ENCODE measurements around the gene TFF1. TPM values are rescaled to one million over a fixed set of nuclear protein-coding genes. Genes with fewer than 3 reads are reported as not detected.

TFF1 gene
- total RNA-seq, 1 experiment from 2014 or later: not detected

GRCh38 chr21:42336054-42336453, 30.3 kb downstream of the TFF1 start:
- in situ Hi-C loops (cut with HindIII; ENCODE audit: low sequenced_read_pairs): no loop called here
- DNase-seq (ENCODE audit: low spot score): no peak

DNA sequence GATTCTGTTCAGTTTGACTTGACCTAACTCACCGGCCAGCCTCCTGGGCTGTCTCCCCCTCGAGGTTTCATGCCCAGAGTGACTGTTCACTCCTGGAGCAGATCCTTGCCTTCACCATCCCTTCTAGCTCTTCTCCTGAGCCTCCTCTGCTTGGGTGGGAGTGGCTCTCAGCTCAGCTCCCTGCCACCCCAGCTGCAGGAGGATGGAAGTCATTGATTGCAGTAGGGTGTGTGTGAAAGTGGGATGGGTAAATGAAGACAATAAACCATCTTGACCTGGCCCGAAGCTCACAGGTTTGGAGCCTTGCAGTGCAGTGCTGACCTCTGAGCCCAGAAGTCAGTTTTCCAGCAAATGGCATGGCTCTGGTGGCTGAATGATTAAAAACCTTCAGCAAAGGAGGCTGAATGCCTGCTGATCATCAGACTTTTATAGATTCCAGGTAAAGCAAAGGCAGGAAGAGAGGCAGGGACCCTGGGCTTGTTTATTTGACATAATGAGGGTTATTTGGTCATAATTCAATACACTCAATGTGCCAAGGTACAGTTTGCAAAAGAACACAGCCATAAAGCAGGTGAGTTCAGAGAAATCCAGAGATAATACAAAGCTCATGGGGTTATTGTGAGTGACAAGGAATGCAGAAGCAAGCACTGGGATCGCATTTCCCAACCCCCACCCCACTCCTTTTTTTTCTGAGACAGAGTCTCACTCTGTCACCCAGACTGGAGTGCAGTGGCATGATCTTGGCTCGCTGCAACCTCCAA, 33.6 kb downstream of the TFF1 start:
- DNase-seq (ENCODE audit: low spot score): no peak
- in situ Hi-C loops (cut with HindIII; ENCODE audit: low sequenced_read_pairs): no loop called here

DNA sequence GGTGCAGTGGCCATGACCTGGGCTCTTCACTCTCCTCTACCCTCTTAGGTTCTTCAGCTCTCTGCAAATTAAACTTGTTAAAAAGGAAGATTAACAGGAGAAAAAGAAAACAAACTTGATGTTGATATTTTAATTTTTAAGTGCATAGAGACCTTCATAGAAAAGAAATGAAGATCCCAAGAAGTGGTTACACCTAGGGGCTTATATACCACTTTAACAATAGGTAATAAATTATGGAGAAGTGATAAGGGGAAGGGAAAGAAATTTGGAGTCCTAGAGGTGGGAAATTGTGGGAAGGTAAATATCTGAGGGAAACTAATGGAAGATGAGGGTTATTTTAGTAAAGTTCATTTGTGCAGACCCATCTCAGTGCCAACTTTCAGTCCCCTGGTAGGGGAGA, 34.7 kb downstream of the TFF1 start:
- in situ Hi-C loops (cut with HindIII; ENCODE audit: low sequenced_read_pairs): no loop called here
- no peak for DNase-seq (ENCODE audit: low spot score)

GRCh38 chr21:42330380-42331371, 35.7 kb downstream of the TFF1 start:
- no peak for DNase-seq (ENCODE audit: low spot score)
- in situ Hi-C loops (cut with HindIII; ENCODE audit: low sequenced_read_pairs): no loop called here

DNA sequence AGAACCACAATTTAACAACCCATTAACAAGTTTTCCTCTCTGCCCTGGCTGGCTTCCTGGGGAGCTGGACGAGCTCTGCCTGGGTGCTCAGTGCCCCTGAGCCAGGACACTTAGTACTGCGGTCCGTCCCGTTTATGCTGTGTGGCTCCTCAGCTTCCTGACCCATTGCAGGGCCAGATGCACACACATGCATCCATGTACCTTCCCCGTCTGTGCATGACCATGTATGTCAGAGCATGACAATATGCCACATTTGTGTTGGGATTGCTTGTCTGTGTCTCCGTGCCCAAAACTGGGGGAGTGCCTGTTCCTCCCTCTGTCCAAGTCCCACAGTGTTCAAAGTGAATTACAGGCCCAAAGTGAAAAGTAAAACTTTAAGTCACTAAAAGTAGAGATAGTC, 41.4 kb downstream of the TFF1 start:
- no peak for DNase-seq (ENCODE audit: low spot score)
- in situ Hi-C loops (cut with HindIII; ENCODE audit: low sequenced_read_pairs): no loop called here

- no peak for DNase-seq (ENCODE audit: low spot score)
Measured at GRCh38 chr21:42321845-42322244, 44.5 kb downstream of the TFF1 start.

GRCh38 chr21:42321231-42321630, 45.1 kb downstream of the TFF1 start:
- in situ Hi-C loops (cut with HindIII; ENCODE audit: low sequenced_read_pairs): no loop called here

More at GRCh38 chr21:42321845-42322244, 44.5 kb downstream of the TFF1 start:
- in situ Hi-C loops (cut with HindIII; ENCODE audit: low sequenced_read_pairs): no loop called here

DNA sequence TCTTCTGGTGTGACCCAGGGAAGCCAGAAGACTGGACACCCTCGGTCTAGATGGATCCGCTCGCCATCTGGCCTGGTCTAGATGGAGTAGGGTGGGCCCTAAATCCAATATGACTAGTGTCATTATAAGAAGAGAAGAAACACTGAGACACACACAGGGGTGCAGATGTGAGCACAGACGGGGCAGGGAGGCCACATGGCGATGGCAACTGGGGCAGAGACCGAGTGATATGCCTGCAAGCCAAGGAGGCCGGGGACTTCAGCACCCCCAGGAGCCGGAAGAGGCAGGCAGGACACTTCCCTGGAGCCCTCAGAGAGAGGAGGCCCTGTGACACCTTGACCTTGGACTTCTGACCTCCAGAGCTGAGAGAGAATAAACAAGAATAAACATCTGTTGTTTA, 45.5 kb downstream of the TFF1 start:
- no peak for DNase-seq (ENCODE audit: low spot score)
- in situ Hi-C loops (cut with HindIII; ENCODE audit: low sequenced_read_pairs): no loop called here

More at GRCh38 chr21:42321231-42321630, 45.1 kb downstream of the TFF1 start:
- no peak for DNase-seq (ENCODE audit: low spot score)

GRCh38 chr21:42319851-42320572, 46.3 kb downstream of the TFF1 start:
- DNase-seq (ENCODE audit: low spot score): no peak
- in situ Hi-C loops (cut with HindIII; ENCODE audit: low sequenced_read_pairs): no loop called here

GRCh38 chr21:42319376-42319775, 47.0 kb downstream of the TFF1 start:
- DNase-seq (ENCODE audit: low spot score): no peak
- in situ Hi-C loops (cut with HindIII; ENCODE audit: low sequenced_read_pairs): no loop called here

GRCh38 chr21:42317826-42318746, 48.2 kb downstream of the TFF1 start:
- in situ Hi-C loops (cut with HindIII; ENCODE audit: low sequenced_read_pairs): no loop called here
- DNase-seq (ENCODE audit: low spot score): no peak

DNA sequence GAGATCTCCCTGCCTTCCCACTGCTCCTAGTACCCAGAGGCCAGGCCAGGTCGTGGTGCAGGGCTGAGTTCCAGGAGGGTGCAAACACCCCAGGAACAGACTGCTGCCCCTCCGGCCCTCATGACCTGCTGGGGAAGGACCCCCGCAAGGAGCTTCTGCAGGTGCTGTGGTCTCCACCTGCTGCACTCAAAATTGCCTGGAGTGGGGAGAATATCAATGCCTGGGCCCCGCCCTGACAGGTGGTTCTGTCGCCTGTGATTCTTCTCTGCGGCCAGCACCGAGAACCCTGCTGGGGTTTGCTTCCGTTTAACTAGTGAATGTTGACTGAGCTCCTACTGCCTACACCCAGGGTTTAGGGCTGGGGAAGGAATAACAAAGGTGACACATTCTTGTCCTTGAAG, 49.0 kb downstream of the TFF1 start:
- in situ Hi-C loops (cut with HindIII; ENCODE audit: low sequenced_read_pairs): no loop called here

GRCh38 chr21:42316891-42317290, 49.4 kb downstream of the TFF1 start:
- DNase-seq (ENCODE audit: low spot score): no peak
- in situ Hi-C loops (cut with HindIII; ENCODE audit: low sequenced_read_pairs): no loop called here

More for the DNA sequence above, 49.0 kb downstream of the TFF1 start:
- DNase-seq (ENCODE audit: low spot score): no peak

DNA sequence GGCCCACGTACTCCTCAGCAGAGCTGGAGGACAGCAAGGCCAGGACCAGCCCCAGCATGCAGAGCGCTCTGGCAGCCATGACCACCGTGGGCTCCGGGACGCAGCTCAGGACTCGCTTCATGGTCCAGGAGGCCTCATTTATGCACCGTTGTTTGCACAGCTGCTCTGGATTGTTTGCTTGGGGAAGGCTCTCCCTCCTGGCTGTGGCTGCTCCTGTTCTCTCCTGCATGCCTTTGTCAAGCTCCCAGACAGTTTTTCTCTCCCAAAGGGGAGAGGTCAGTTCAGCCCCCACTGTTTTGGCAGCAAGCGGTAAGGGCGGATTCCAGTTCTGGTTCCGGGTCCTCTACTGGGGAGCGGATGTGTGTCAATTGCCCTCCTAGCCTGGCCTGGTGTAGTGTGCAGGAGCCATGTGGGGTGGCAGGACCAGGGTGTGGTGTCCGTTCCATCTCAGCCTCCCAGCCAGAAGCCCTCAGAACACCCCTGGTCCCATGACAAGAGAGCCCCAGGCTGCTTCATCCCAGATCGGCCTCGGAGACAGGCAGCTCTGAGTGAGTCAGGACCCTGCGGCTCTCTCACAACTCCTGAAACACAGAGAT, 50.9 kb downstream of the TFF1 start, which contains the start of gene TFF3:
Gene TFF3 (minus strand): TSS at position 114 of the 596 bp plus-strand sequence. CDS start 35 bp downstream, at position 79.
- no peak for DNase-seq (ENCODE audit: low spot score)
- in situ Hi-C loops (cut with HindIII; ENCODE audit: low sequenced_read_pairs): no loop called here

DNA sequence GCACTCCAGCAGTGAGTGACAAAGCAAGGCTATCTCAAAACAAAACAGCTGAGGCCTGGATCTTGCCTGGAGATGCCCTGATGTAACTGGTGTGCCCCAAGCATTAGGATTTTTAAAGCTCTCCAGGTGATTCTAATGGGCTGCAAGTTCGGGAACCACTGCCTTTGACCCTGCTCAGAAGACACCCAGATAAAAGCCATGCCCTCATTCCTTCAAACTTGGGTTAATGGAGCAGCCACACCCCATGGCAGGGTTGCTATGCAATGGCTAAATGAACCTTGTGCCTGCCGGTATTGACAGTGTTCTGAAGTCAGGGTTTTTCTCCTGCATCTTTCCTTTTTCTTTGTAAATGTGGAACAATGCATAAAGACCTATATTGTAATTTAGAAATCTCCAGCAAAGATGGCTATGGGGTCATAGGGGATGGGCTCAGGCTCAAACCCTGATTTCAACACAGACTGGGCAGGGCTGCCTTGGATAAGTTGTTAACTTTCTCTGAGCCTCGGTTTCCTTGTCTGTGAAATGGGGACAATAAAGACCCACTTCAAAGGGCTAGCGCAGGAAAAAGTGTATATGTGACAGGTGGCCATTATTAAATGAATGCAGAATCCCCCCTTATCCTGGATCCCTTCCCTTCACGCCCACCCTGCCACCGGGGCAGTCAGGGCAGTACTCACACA, 51.6 kb downstream of the TFF1 start:
- in situ Hi-C loops (cut with HindIII; ENCODE audit: low sequenced_read_pairs): no loop called here

DNA sequence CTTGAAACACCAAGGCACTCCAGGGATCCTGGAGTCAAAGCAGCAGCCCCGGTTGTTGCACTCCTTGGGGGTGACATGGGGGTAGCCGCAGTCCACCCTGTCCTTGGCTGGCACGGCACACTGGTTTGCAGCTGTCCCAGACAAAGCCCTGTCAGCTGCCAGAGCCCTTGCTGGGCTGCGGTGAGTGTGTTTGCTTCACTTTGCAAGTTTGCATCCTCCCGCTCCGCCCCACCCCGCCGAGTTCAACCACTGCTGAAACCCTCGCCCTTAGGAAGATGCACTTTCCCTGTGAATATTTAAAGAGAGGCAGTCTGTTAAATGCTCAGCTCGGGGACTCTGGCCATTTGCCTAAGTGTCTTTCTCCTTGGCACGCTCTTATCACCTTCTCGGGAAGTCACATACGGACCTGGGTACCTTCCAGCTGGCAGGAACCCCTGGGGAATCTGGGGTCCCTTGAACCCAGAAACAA, 52.8 kb downstream of the TFF1 start:
- in situ Hi-C loops (cut with HindIII; ENCODE audit: low sequenced_read_pairs): no loop called here
- no peak for DNase-seq (ENCODE audit: low spot score)

More for the DNA sequence above, 51.6 kb downstream of the TFF1 start:
- no peak for DNase-seq (ENCODE audit: low spot score)

- no peak for DNase-seq (ENCODE audit: low spot score)
- in situ Hi-C loops (cut with HindIII; ENCODE audit: low sequenced_read_pairs): no loop called here
Measured at GRCh38 chr21:42312626-42313104, 53.7 kb downstream of the TFF1 start.

Measured in G401 (cell line).